ENCODE data around the gene ZFYVE19.

DNA sequence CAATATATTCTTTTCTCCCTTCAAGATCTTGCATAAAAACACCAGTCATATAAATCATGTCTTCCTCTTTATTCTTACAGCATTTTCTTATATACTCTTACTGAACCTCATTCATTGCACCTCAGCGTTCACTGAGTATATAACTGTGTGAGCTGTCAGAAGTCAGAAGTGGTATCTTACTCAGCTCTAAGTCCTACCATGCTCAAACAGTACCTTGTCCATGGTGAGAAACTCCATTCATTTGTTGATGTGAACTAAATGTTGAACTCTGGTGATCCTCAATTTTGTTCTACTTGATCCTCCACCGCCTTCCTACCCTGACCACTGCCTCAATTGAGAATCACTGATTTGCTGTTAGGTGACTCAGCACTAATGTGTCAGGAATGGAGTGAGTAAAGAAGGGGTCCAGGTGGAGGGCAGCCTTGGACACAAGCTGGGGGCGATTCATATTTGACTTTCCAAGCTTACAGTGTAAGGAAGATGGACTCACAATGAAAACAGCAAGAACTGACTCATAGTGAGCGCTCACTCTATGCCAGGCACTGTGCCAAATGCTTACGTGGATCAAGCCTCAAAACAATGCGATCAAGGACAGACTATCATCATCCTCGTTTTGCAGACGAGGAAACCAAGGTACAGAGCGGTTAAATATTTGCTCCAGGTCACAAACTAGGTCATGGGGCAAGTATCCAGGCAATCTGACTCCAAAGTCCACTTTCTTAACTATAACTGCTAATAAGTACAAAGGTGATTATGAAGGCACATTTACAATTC, 13.5 kb upstream of the ZFYVE19 start:
- TF ChIP-seq, protein P1, sequence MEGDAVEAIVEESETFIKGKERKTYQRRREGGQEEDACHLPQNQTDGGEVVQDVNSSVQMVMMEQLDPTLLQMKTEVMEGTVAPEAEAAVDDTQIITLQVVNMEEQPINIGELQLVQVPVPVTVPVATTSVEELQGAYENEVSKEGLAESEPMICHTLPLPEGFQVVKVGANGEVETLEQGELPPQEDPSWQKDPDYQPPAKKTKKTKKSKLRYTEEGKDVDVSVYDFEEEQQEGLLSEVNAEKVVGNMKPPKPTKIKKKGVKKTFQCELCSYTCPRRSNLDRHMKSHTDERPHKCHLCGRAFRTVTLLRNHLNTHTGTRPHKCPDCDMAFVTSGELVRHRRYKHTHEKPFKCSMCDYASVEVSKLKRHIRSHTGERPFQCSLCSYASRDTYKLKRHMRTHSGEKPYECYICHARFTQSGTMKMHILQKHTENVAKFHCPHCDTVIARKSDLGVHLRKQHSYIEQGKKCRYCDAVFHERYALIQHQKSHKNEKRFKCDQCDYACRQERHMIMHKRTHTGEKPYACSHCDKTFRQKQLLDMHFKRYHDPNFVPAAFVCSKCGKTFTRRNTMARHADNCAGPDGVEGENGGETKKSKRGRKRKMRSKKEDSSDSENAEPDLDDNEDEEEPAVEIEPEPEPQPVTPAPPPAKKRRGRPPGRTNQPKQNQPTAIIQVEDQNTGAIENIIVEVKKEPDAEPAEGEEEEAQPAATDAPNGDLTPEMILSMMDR (conservative IDR thresholded peaks at IDR 0.05; ENCODE audit: low read length), result no peak
- no peak for TF ChIP-seq EZH2phosphoT487 (IDR thresholded peaks at IDR 0.05; ENCODE audit: borderline replicate concordance, low read depth, low read length)

Data from OCI-LY7 (cell line).